Measurements from ENCODE around the gene STXBP4. TPM values are rescaled to one million over a fixed set of nuclear protein-coding genes. Genes with fewer than 3 reads are reported as not detected.

The STXBP4 gene
- total RNA-seq, 1 donor from 2014 or later = 5.1 TPM

- no peak overlapping the region for H3K4me3 Mint-ChIP-seq
- no peak overlapping the region for H3K27ac Mint-ChIP-seq
- intact Hi-C loops (cut with micrococcal nuclease) = no loop called here
- H3K9me3 Mint-ChIP-seq = no peaks in the 10 kb centered on the region
- no peaks in the 10 kb centered on the region for H3K4me1 Mint-ChIP-seq (ENCODE audit: low read depth)
- H3K27me3 Mint-ChIP-seq (ENCODE audit: insufficient read depth) = no peaks in the 10 kb centered on the region
- no peaks in the 10 kb centered on the region for H3K36me3 Mint-ChIP-seq (ENCODE audit: low read depth)
- DNase-seq (ENCODE audit: low spot score) = no peak
Observed at GRCh38 chr17:55117164-55117563, 148.6 kb downstream of the STXBP4 start.

- Mint-ChIP-seq H3K27ac (no peak overlapping the region), H3K27me3 (ENCODE audit: insufficient read depth) (no peaks in the 10 kb centered on the region), H3K9me3 (no peaks in the 10 kb centered on the region), H3K4me1 (ENCODE audit: low read depth) (no peaks in the 10 kb centered on the region), H3K4me3 (no peak overlapping the region), H3K36me3 (ENCODE audit: low read depth) (peaks cover 2% of the 10 kb centered on the region)
- DNase-seq (ENCODE audit: low spot score) = no peak
- intact Hi-C loops (cut with micrococcal nuclease) = no loop called here
Observed at GRCh38 chr17:55120651-55121050, 152.1 kb downstream of the STXBP4 start.

- Mint-ChIP-seq H3K27me3 (ENCODE audit: insufficient read depth) (no peaks in the 10 kb centered on the region), H3K4me3 (no peak overlapping the region), H3K4me1 (ENCODE audit: low read depth) (no peaks in the 10 kb centered on the region), H3K36me3 (ENCODE audit: low read depth) (peaks cover 2% of the 10 kb centered on the region), H3K27ac (no peak overlapping the region), H3K9me3 (no peaks in the 10 kb centered on the region)
- DNase-seq (ENCODE audit: low spot score) = no peak
- intact Hi-C loops (cut with micrococcal nuclease) = no loop called here
Observed at GRCh38 chr17:55121268-55121667, 152.7 kb downstream of the STXBP4 start.

- H3K36me3 Mint-ChIP-seq (ENCODE audit: low read depth) = peaks cover 2% of the 10 kb centered on the region
- no peak overlapping the region for H3K4me3 Mint-ChIP-seq
- no peak overlapping the region for H3K27ac Mint-ChIP-seq
- DNase-seq (ENCODE audit: low spot score) = no peak
- no peaks in the 10 kb centered on the region for H3K9me3 Mint-ChIP-seq
- intact Hi-C loops (cut with micrococcal nuclease) = no loop called here
- H3K4me1 Mint-ChIP-seq (ENCODE audit: low read depth) = no peaks in the 10 kb centered on the region
- H3K27me3 Mint-ChIP-seq (ENCODE audit: insufficient read depth) = peaks cover 2% of the 10 kb centered on the region
Observed at GRCh38 chr17:55122114-55122513, 153.5 kb downstream of the STXBP4 start.

GRCh38 chr17:55124730-55125360 lies 156.3 kb downstream of the STXBP4 start:
- intact Hi-C loops (cut with micrococcal nuclease) = no loop called here
- Mint-ChIP-seq H3K4me1 (ENCODE audit: low read depth) (no peaks in the 10 kb centered on the region), H3K9me3 (no peaks in the 10 kb centered on the region), H3K27ac (no peak overlapping the region), H3K4me3 (no peak overlapping the region), H3K36me3 (ENCODE audit: low read depth) (peaks cover 2% of the 10 kb centered on the region), H3K27me3 (ENCODE audit: insufficient read depth) (peaks cover 2% of the 10 kb centered on the region)
- DNase-seq (ENCODE audit: low spot score) = no peak

- H3K36me3 Mint-ChIP-seq (ENCODE audit: low read depth) = no peaks in the 10 kb centered on the region
- no peaks in the 10 kb centered on the region for H3K4me1 Mint-ChIP-seq (ENCODE audit: low read depth)
- no peak overlapping the region for H3K4me3 Mint-ChIP-seq
- no peaks in the 10 kb centered on the region for H3K9me3 Mint-ChIP-seq
- H3K27me3 Mint-ChIP-seq (ENCODE audit: insufficient read depth) = no peaks in the 10 kb centered on the region
- H3K27ac Mint-ChIP-seq = no peak overlapping the region
- no peak for DNase-seq (ENCODE audit: low spot score)
- intact Hi-C loops (cut with micrococcal nuclease) = no loop called here
Observed at GRCh38 chr17:55133583-55133982, 165.0 kb downstream of the STXBP4 start.

GRCh38 chr17:55134486-55135157 lies 166.1 kb downstream of the STXBP4 start:
- no peaks in the 10 kb centered on the region for H3K4me1 Mint-ChIP-seq (ENCODE audit: low read depth)
- H3K27ac Mint-ChIP-seq = no peak overlapping the region
- H3K4me3 Mint-ChIP-seq = no peak overlapping the region
- H3K9me3 Mint-ChIP-seq = no peaks in the 10 kb centered on the region
- H3K27me3 Mint-ChIP-seq (ENCODE audit: insufficient read depth) = no peaks in the 10 kb centered on the region
- no peaks in the 10 kb centered on the region for H3K36me3 Mint-ChIP-seq (ENCODE audit: low read depth)
- intact Hi-C loops (cut with micrococcal nuclease) = no loop called here
- no peak for DNase-seq (ENCODE audit: low spot score)

- H3K4me1 Mint-ChIP-seq (ENCODE audit: low read depth) = no peaks in the 10 kb centered on the region
- no peaks in the 10 kb centered on the region for H3K27me3 Mint-ChIP-seq (ENCODE audit: insufficient read depth)
- no peaks in the 10 kb centered on the region for H3K9me3 Mint-ChIP-seq
- intact Hi-C loops (cut with micrococcal nuclease) = no loop called here
- H3K27ac Mint-ChIP-seq = no peak overlapping the region
- no peaks in the 10 kb centered on the region for H3K36me3 Mint-ChIP-seq (ENCODE audit: low read depth)
- H3K4me3 Mint-ChIP-seq = no peak overlapping the region
- no peak for DNase-seq (ENCODE audit: low spot score)
Observed at GRCh38 chr17:55140809-55141208, 172.2 kb downstream of the STXBP4 start.

GRCh38 chr17:55144518-55144917 lies 176.0 kb downstream of the STXBP4 start:
- DNase-seq (ENCODE audit: low spot score) = no peak
- Mint-ChIP-seq H3K27ac (no peak overlapping the region), H3K4me3 (no peak overlapping the region), H3K36me3 (ENCODE audit: low read depth) (no peaks in the 10 kb centered on the region), H3K27me3 (ENCODE audit: insufficient read depth) (no peaks in the 10 kb centered on the region), H3K9me3 (no peaks in the 10 kb centered on the region), H3K4me1 (ENCODE audit: low read depth) (no peaks in the 10 kb centered on the region)
- intact Hi-C loops (cut with micrococcal nuclease) = no loop called here

- H3K27me3 Mint-ChIP-seq (ENCODE audit: insufficient read depth) = no peaks in the 10 kb centered on the region
- no peaks in the 10 kb centered on the region for H3K9me3 Mint-ChIP-seq
- H3K4me3 Mint-ChIP-seq = no peak overlapping the region
- intact Hi-C loops (cut with micrococcal nuclease) = no loop called here
- no peak for DNase-seq (ENCODE audit: low spot score)
- H3K4me1 Mint-ChIP-seq (ENCODE audit: low read depth) = no peaks in the 10 kb centered on the region
- no peaks in the 10 kb centered on the region for H3K36me3 Mint-ChIP-seq (ENCODE audit: low read depth)
- H3K27ac Mint-ChIP-seq = no peak overlapping the region
Observed at GRCh38 chr17:55149485-55149884, 180.9 kb downstream of the STXBP4 start.

- Mint-ChIP-seq H3K36me3 (ENCODE audit: low read depth) (no peaks in the 10 kb centered on the region), H3K27ac (no peak overlapping the region), H3K4me3 (no peak overlapping the region), H3K27me3 (ENCODE audit: insufficient read depth) (peaks cover 3% of the 10 kb centered on the region), H3K4me1 (ENCODE audit: low read depth) (no peaks in the 10 kb centered on the region), H3K9me3 (no peaks in the 10 kb centered on the region)
- no peak for DNase-seq (ENCODE audit: low spot score)
- intact Hi-C loops (cut with micrococcal nuclease) = no loop called here
Observed at GRCh38 chr17:55152236-55152635, 183.7 kb downstream of the STXBP4 start.

GRCh38 chr17:55154101-55154500 lies 185.5 kb downstream of the STXBP4 start:
- intact Hi-C loops (cut with micrococcal nuclease) = no loop called here
- H3K27ac Mint-ChIP-seq = no peak overlapping the region
- H3K4me1 Mint-ChIP-seq (ENCODE audit: low read depth) = peaks cover 5% of the 10 kb centered on the region
- DNase-seq (ENCODE audit: low spot score) = no peak
- H3K36me3 Mint-ChIP-seq (ENCODE audit: low read depth) = no peaks in the 10 kb centered on the region
- peaks cover 3% of the 10 kb centered on the region for H3K27me3 Mint-ChIP-seq (ENCODE audit: insufficient read depth)
- no peaks in the 10 kb centered on the region for H3K9me3 Mint-ChIP-seq
- no peak overlapping the region for H3K4me3 Mint-ChIP-seq

GRCh38 chr17:55155856-55156560 lies 187.4 kb downstream of the STXBP4 start:
- Mint-ChIP-seq H3K27me3 (ENCODE audit: insufficient read depth) (peaks cover 3% of the 10 kb centered on the region), H3K4me1 (ENCODE audit: low read depth) (peaks cover 5% of the 10 kb centered on the region), H3K4me3 (no peak overlapping the region), H3K36me3 (ENCODE audit: low read depth) (no peaks in the 10 kb centered on the region), H3K9me3 (no peaks in the 10 kb centered on the region), H3K27ac (no peak overlapping the region)
- intact Hi-C loops (cut with micrococcal nuclease) = no loop called here
- no peak for DNase-seq (ENCODE audit: low spot score)
